22Rv1 (cell line): ENCODE measurements around the gene FZD10.

ENCODE experiments used
- H3K27ac ChIP-seq: fragments of 450-650 bp; 2 replicates; pipeline ENCODE4 v1.5.1; 2017
- ZFX ChIP-seq: fragments of 450-650 bp; IDR thresholded peaks from 2 replicates; pipeline ENCODE4 v1.6.1; 2017; ENCODE audit warnings: antibody characterized with exemption, borderline replicate concordance
- TF ChIP-seq, protein P1 (sequence below): fragments of 450-650 bp; IDR thresholded peaks from 2 replicates; pipeline ENCODE4 v1.5.1; 2017; ENCODE audit warnings: mild to moderate bottlenecking

The FZD10 gene

DNA sequence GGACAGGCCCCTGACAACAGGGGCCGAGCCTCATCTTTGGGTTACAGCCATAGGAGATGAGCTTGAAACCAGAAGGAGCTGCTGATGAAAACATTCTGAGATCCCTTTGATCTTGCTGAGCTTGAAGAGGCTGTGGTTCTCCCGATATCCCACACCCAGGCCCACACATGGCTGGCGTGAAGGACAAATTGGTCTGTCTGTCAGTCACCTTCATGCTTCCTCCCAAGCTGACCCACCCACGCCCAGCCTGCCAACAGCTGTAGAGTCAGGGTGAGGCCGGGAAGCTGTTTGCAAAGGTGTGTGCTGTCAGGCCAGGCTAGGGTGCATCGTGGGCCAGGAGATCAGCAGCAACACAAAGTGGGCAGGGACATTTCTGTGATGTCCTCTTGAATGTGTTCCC lies 43.2 kb downstream of the FZD10 start:
- TF ChIP-seq ZFX = no peak
- TF ChIP-seq, protein P1, sequence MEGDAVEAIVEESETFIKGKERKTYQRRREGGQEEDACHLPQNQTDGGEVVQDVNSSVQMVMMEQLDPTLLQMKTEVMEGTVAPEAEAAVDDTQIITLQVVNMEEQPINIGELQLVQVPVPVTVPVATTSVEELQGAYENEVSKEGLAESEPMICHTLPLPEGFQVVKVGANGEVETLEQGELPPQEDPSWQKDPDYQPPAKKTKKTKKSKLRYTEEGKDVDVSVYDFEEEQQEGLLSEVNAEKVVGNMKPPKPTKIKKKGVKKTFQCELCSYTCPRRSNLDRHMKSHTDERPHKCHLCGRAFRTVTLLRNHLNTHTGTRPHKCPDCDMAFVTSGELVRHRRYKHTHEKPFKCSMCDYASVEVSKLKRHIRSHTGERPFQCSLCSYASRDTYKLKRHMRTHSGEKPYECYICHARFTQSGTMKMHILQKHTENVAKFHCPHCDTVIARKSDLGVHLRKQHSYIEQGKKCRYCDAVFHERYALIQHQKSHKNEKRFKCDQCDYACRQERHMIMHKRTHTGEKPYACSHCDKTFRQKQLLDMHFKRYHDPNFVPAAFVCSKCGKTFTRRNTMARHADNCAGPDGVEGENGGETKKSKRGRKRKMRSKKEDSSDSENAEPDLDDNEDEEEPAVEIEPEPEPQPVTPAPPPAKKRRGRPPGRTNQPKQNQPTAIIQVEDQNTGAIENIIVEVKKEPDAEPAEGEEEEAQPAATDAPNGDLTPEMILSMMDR = no peak
- no peak overlapping the region for H3K27ac ChIP-seq

DNA sequence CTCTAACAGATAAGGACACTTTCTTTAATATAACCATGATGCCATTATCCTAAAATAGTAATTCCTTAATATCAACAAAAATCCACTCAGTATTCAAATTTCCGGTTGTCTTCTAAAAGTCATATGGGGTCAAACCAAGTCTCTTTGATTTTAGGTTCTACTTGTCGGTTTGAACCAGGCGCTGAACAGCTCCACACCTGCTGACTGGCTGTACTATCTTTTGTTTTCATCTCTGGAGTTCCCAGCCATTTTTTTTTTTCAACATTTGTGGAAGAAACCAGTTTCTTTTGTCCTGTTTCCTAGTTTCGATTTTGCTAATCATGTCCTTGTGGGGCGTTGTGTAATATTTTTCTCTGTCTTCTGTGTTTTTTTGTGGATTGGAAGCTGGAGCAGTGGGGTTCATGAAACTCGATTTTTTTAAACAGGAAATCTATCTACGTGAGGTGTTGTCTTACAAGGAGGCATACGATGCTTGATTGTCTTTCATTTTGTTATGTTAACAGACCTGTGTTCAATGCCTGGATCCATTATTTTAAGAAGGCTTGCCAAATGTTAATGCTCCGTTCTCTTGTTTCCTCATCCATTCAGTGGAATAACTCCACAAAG lies 50.2 kb downstream of the FZD10 start:
- H3K27ac ChIP-seq = no peak overlapping the region
- TF ChIP-seq, protein P1 = no peak
- no peak for TF ChIP-seq ZFX

DNA sequence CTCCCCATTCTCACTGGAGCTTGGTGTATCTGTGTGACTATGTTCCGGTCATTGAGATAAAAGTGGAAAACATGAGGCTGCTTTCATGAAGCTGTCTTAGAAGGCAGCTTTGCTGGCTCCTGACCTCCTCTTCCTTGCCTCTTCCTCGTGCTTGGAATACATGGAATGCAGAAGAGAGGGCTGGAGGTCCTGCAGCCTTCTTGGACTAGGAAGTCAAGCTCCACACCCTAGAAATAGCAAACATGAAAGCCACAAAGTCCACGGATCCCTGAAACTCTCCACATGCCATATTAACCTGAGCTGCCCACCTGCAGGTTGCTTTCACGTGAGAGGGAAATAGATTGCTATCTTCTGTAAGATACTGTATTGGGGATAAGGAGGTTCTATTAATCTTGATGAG lies 51.0 kb downstream of the FZD10 start:
- no peak for TF ChIP-seq ZFX
- TF ChIP-seq, protein P1 = no peak
- no peak overlapping the region for H3K27ac ChIP-seq

DNA sequence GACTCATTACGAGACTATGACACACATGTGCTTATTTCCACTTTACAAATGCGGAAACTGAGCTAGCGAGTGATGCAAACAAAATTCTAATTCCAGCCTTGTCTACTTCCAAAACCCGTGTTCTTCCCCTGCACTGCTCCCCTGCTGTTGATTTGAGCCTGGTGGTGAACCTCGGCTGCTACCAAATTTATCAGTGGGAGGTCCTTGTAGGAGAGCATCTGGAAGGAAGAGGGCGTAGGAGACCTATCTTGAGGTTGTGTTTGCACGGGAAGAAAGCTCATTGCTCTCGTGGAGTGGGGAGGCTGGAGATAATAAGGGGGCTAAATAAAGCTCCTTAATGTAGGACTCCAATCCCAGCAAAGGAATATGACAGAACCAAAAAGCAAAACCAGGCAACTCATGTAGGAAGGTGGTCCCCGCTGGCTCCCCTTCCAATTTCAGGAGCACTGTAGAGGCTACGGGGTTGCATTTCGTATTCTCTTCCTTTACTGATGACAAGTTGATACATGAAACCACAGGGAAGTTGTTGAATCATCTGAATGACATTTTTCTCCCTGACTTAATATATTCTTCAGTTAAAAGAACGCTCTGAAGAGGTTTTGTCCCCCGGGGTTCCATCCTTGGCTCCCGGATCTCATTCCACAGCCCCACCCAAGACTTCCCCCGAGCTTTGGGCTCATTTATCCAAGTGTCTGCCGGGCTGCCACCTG lies 52.6 kb downstream of the FZD10 start:
- no peak for TF ChIP-seq ZFX
- TF ChIP-seq, protein P1 = no peak
- no peak overlapping the region for H3K27ac ChIP-seq
